GM19193 (cell line): ENCODE measurements around the gene SMC3.

Experiments
- POLR2A ChIP-seq: IDR thresholded peaks from 4 replicates; pipeline ENCODE4 v1.6.1; 2011; ENCODE audit not compliant: insufficient read depth, insufficient read length; ENCODE audit errors: extremely low read depth

The SMC3 gene

DNA sequence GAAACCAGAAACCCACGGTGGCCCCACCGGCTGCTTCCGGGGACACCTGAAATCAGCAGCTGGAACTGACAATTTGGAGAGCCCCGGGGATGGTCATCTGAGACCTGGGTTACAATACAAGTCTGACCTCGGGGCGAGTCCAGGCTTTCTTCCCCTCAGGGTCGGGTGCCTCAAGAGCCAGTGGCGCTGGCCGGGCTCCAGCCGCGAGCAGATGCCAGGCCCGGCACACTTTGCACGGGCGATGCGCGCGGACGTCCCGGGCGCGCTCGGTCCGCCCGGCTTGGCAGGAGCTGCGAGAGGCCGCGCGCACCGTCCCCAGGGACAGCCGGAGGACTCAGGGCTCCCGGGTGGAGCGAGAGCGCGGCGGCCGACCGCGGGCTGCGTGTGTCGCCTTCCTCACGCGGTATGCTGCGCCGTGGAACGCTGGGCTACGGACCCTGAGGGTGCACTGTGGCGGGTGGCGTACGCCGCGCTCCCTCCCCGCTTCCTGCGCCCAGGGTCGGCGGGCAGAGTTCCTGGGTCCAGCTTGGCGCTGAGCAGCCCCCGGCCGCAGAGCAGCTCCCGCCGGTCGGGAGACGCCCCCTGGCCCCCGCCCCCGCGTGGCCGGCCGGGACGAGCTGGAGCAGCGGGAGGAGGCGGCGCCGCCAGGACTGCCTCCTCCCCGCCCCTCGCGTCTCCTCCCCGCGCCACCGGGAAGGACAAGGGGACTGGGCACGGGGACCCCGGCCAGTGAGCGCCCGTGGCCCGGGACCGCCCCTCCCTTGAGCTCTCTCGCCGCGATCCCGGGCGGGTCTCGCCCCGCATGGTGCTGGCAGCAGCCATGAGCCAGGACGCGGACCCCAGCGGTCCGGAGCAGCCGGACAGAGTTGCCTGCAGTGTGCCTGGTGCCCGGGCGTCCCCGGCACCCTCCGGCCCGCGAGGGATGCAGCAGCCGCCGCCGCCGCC is 76.4 kb downstream of the SMC3 start, which contains the start of gene RBM20:
Gene RBM20, plus strand, starts transcription at position 684 of the 945 bp plus-strand sequence. Its CDS starts 119 bp downstream, at position 803.
- TF ChIP-seq POLR2A: no peak

DNA sequence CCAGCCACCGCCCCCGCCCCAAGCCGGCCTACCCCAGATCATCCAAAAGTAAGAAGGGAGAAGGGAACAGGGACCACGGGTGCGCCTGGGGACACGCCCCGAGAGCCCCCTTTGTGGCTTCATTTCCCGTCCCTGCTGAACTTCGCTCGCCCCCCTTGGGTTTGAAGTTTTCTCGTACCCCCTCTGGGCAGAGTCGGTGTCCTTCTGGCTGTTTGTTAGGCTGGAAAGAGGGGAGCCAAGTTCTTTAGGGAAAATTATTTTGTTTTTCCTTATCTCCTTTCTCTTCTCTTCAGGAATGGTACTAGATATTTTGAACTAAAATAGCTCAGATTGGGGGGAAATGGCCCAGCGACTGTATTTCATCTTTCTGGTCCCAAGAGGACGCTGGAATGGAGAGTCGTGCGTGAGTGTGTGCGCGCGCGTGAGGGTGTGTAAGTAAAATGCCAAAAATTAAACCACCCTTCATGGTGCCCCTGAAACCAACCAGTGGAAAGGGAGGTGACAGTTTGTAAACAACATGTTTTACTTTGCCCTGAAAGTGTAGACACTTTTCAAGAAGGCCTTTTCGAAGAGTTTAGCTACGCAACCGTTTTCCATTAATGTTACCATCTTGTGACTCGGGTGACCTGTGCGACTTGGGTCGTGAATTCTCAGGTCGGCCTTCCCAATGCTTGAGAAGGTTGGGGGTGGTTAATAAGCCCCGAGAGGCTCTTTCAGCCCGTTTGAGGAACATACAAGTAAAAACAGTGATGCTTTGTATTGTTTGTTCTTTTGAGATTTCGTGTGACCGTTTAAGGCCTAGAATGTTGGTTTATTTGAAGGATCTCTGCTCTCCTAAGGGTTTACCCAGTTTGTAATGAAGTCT is 77.3 kb downstream of the SMC3 start:
- no peak for TF ChIP-seq POLR2A

DNA sequence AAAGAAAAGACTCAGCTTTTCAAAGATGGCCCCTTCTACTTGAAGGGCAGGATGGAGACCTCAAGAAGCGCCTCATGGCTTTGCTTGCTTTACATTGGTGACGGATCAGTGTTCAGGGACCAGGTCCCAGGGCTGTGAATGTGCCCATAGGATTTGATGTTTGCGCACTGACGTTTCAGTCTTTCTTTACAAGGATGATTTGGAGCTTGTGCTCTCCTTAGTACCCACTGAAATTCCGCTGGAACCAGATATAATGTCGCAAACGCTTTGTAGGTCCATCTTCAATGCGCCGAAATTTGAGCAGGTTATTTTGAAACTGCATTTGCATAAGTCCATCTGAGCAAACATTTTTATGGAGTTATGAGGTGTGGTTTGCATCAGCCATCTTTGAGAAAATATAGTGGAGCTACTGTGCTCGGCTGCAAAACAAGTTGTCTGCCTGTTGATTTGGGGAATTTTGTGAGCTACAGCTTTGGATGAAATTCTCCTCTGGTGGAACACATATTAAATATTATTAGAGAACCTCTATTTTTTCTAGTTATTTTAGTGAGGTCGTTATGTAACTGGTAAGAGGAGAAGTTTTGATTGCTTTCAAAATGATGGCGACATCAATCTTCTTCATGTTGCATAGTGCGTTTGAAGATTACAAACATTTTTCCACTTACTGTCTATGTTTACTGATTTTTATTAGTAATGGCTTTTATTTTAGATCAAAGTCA is 79.1 kb downstream of the SMC3 start:
- no peak for TF ChIP-seq POLR2A

DNA sequence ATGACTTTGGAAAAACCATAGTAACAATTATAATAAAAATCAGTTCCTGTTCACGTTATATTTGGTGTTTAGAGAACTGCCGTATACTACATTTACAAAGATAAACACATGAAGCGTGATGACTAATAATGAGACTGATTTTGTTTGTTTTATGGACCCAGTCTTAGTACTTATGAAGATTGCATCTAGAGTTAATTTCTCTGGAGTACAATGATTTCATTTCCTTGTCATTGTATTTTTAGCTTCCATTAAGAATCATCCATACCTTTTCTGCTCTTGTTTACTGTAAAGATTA is 79.6 kb downstream of the SMC3 start:
- TF ChIP-seq POLR2A: no peak

DNA sequence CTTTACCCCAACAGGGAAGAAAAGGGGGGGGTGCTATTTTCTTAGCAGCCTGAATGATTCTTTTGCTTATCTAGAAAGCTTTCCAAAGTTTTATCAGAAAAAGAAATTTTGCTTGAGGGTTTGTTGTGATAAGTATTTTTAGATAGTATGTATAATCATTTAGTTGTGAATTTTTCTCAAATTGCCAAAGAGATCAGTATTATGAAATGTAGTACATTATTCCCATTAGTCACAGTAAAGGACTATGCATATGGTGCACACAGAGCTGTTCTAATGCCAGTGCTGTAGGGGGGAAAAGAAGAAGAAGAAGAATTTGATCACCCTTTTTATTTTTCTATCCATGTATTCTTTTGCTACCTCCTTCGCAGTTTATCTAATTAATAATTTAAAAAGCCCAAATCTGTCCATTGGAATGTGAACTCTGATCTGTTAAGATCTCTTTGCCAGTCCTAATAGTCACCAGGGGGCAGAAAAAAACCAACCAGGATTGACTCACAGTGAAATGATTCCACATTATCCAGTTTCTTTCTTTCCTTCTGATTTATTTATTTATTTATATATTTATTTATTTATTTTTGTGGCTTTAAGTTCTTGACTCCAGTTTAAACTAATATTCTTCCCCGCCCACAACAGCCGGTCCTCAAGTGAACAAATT is 81.3 kb downstream of the SMC3 start:
- TF ChIP-seq POLR2A: no peak

DNA sequence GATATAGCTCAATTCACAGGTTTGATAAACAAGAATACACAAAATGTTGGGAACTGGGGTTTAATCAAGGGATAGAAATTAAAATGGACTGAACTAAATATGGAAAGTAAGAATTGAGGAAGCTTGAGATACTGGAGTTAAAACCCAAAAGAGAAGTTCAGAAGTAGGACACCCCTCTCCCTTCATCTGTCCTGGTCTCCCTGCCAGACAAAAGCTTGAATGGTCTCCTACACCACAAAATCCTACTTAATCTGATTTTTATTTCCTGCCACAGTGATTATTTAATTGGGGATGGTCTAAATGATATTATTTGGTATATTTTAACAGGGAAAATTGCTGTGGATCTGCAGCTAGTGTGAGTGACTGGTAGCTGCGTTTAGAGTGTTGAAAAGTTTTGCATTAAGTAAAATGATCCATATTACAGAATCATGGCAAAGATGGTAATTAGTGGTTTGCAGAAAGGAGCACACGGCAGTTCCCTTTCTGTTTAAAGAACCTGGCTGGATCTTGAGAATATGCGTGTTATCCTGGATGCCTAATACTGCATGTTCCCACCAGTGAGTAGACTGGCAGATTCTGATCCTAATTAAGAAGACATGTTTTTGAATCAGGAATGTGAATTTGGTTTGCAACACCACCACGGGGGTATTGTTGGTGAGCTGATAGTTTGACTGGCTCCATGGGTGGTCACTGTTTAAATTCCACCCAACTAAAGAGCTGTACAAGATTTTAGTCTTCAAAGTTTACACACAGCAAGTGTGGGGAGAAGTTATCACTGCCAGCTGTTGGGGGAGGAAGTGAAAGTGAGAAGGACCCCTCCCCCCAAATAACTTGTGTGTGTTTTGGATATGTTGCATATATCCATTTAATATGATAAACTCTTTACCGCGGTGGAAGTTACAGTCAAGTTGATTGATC is 82.1 kb downstream of the SMC3 start:
- no peak for TF ChIP-seq POLR2A

DNA sequence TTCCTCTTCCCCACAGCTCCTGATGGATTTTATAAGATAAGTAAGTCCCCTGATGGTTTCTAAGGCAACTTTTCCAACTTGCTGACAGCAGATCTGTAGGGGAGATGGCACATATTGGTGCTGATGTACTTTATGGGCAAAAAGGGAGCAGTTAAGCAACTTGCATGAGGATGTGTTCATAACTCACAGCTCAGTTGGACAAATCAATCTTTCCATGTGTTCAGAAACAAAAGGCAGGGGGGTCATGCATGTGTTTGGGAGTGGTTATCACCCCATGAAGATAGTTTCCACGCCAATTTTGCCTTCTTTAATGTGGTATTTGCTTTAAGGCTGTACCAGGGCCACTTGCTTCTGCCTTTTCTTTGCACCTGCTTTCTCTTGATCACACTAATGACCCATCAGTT is 82.8 kb downstream of the SMC3 start:
- TF ChIP-seq POLR2A: no peak

DNA sequence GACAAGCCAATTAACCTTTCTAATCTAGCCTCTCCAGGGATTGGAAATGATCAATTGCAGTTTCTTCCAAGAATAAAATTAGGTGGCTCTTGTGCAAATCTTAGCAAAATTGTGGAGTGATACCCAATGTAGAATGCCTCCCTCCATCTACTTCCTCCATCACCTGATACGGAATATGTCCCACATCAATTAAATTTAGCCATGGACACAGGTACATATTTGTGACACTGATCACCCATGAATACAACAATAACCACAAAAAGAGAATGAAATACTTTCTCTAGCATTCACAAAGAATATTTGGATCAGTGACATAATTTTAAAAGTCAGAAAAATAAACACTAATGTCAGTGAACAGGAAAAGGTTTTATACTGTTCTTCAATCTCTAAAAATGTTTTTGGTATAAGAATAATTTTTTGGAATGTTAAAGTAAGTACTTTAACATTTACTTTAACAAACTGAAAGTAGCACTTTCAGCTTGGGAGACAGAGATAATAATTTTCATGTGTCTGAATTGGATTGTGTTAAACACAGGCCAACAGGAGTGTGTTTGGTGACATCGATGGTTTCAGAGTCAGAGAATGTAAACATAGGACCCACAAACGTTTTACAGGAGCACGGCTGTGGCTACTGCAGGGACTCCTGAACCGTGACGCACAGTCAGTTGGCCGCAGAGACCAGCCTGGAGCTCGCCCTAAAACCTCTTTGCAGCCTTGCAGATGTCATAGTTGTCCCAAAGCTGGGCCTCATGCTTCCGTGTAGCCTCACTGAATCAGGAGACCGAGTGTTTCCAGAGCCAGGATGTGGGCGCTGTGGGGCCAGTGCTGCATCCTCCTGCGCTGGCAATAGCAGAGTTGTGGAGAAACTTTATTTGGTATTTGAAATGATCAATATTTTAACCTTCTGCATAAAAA is 83.8 kb downstream of the SMC3 start:
- TF ChIP-seq POLR2A: no peak

DNA sequence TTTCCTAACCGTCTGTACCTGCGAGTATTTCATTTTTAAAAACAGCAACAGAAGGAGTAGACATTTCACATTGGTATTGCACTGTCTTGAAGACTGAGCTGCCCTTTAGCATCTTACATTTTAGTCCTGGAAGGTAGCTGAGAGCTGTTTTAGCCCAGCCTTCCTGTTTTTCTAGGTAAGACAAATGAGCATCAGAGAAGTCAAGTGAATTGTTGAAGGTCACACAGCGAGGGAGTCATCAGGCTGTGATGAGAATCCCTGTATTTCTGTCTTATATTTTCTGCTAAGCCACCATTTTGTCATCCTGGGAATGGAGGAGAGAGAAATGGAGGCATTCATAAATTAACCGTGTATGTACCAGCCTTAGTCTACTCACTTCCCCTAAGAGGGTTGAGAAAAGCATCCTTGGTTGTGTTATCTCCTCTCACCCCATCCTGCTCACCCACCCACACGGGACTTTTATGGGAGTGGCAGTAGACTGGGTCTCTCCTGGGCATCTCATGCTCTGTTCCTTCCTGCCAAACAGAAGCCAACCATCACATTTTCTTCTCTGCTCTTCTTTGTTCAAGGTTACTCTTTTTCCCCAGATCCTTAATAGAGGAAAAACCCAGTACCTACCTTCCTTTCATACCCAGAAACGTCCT is 85.1 kb downstream of the SMC3 start:
- no peak for TF ChIP-seq POLR2A
